GM18858 (cell line): ENCODE measurements around the gene RAB1A.
A peak's percentile ranks its signal among the peaks of the same experiment; 100 is the strongest.

ENCODE experiments used
- ATAC-seq: cut with Tn5 transposase; IDR thresholded peaks from one replicate; pipeline ENCODE4 v1.9.1; 2021; ENCODE audit not compliant: unreplicated experiment

RAB1A gene

DNA sequence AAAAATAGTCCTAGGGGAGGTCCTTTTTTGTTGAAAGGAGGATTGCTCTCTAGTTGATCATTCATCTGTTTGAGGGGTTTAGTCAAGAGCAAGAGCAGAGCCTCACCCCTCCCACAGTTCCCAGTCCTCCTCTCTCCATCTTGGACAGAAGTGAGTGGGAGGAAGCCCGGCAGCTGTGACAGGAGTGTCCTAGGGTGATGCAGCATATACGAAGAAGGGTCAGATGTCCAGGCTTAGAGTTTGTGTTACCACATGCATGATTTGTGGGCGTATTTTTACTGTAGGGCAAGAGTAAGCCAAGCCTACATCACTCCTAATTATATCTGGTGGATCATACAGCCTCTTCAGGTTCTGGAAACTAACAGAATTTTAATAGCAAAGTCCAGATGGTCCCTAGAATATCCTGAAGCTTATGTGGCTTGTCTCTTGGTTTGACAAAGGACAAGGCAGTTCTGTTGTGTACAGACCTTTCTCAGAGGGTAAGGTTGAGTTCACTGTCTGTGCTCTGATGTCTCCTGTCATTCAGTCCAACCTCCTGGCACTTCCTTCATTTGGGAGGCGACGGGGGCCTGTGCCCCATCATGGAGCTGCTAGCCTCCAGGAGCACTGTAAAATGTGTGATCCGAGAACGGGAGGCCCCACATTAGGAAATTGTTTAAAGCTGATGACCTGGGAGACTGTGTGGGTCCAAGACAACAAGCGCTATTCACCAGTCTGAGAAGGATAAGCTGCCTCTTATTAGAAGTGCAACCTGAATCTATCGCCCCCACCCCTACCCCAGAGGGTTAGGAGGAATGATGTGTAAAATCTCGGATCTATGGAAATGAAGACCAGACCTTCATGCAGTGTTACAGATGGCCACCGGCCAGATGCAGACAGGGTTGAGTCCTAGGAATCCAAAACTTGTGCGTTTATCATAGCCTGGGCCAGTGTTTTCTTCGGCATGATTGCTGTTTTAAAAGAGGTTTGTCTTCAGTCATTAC is 66.8 kb downstream of the RAB1A start:
- ATAC-seq, result no peak

DNA sequence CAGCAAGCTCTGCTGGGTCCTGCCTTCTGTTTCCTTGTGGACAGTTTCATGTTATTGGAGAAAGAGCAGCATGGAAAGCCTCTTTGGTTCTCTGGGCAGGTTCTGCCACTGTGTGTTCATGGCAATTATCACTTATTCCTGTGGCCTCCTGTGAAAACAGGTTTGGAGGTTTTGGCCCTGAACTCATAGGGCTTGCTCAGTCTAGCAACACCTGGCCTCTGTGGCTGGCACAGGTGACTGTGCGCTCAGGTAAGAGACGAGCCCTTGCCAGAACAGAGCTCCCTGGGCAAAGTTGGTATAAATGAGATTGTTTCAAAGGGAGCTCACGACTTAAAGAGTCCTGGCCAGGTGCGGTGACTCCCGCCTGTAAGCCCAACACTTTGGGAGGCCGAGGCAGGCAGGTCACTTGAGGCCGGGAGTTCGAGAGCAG is 68.0 kb downstream of the RAB1A start:
- no peak for ATAC-seq

- ATAC-seq, result no peak
These were observed 68.6 kb downstream of the RAB1A start for GRCh38 chr2:65061146-65061909.

DNA sequence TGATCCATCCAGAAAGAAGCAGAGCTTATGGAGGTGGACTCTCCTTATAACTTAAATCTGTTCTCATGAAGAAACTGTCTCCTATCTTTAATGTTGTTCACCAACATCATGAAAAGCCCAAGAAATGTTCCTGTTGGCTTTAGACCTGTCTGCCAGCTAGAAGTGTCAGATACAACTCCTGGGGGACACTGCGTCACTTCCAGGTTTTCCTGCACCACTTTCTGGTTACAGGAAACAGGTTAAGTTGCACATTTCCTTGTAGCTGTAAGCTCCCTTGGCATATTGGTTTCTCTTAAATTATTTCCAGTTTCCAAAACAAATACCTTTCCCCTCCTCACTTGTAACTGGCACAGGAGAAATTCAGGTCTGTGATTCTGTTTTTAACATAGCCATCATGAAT is 70.8 kb downstream of the RAB1A start:
- no peak for ATAC-seq

- ATAC-seq, result peak; percentile 29
These were observed 72.4 kb downstream of the RAB1A start for GRCh38 chr2:65057391-65058052.

DNA sequence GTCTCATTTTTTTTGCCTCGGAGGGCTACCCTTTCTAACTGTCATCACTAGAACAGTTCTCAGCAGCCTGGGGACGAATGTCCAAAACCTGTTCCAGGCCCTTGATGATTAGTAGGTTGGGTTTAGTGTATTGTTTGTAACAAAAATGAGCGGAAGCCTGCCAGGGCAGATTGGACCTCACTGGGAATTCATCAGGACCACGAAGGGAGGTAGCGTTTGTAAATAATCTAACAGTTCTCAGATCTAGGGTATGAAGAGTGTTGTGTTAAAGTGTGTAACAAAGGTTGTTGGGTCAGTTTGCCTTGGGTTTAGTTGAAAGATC is 72.9 kb downstream of the RAB1A start:
- ATAC-seq, result no peak

DNA sequence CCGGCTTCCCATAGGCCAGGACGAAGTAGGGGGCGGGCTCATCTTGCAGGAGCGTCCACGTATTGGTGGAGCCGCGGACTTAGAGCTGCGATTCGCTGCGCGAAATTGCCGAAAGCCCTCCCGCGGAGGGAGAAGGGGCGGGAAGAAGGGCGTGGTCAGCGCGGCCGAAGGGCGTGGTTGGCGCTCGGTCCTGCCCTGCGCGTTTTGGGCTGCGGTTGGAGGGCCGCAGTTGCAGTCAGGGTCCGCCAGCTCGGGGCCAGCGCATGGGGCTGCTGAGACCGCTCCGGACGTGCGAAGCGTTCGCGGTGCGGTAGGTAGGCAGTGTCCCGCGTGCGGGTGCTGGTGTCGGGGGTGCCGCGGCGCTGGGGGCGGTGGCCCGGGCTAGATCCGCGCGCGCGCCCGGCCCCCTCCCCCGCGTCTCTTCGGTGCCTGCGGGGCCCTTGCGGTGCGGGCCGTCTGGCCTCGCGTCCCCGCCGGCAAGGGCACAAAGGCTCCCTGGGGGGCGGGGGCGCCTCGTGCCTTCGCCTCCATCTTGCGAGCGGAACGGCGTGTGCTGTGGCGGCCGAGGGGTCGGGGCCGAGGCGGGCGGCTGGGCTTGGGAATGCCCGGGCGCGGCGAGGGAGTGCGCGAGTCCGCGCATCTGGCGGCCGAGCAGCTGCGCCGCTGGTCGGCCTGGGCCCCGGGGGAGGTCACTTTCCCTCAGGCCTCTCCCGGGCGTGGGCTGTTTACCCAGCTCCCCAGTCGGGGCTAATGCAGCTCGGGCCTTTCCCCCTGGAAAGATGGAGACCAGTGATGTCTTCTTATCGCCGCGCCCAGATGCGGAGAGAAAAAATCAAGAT is 73.5 kb downstream of the RAB1A start, which contains the start of gene CEP68:
TSS of gene CEP68 (plus strand) at position 202 of the 839 bp plus-strand sequence. CDS start 13,029 bp downstream, outside the sequence.
- ATAC-seq, result peak; percentile 69

DNA sequence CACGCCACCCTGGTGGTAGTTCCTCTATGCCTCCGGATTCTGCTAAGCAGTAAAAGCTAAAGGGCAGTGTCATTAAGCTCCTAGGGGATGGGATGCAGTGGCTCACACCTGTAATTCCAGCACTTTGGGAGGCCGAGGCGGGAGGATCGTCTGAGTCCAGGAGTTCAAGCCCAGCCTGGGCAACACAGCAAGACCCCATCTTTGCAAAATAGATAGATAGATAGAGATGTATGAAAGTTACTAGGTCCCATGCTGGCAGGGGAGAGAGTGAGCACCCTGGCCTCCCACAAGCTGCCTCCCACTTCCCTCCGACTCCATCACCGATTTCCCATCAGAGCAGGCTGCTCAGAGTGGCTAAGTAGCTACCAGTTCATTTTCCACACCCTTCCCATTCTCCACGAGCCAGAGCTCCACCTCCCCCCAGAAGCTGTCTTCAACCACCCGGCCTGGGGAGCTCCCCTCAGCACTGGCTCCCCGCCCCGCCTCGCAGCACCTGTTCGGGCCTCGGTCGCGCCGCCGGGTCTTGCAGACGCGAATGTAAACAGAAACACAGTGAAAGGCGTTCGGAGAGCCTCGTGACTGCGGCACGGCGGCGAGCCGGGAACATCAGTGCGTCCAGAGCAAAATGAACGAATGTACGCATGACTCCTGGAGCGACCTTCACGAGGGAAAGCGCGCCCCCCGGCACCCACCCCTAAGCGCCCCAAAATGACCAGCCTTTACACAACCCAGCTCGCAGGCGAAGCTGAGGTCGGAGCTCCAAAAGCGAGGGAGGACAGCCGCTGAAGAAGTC is 74.3 kb downstream of the RAB1A start:
- ATAC-seq, result peak; percentile 8

DNA sequence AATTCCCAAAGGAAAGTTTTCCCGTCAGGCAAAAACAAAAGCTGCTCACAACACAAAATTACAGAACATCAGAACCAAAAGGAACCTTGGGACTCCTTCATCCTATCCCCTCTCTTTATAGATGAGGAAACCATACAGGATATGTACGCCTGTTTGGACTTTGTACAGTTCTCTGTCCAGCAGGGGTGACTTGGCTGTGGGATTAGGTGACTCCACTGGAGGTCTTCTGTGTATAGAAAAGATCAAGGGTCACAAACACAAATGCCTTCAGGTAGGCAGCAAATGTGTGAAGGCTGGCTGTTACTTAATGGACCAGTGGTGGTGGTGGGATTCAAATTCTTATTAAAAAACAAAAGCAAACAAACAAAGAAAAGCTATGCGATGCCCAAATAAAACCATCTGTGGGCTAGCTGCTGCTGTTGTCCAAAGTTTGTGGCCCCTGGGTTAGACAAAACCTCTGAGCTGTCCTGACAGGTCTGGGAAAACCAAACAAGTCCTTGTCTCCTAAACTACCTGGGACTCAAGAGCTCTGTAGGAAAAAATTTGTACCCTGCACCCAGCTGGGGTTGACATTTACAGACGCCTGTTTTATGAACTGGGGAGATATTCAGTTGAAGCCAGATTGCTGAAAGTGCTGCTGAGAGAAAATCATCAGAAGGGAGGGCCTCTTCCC is 75.0 kb downstream of the RAB1A start:
- no peak for ATAC-seq

- ATAC-seq, result peak; percentile 60
These were observed 76.7 kb downstream of the RAB1A start for GRCh38 chr2:65053199-65053598.

DNA sequence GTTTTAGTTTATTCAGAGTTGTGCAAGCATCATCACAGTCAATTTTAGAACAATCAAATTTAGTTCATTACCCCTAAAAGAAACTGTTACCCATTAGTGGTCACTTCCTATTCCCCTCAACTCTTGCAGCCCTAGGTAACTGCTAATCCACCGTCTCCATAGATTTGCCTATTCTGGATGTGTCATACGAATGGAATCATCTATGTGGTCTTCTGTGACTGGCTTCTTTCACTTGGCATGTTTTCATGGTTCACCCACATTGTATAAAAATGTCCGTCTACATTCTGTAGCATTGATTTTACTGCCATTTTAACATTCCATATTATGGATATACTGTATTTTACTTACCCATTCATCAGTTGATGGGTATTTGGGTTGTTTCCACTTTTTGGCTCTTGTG is 79.0 kb downstream of the RAB1A start:
- no peak for ATAC-seq

GRCh38 chr2:65049010-65049639 is 80.8 kb downstream of the RAB1A start:
- ATAC-seq, result no peak

DNA sequence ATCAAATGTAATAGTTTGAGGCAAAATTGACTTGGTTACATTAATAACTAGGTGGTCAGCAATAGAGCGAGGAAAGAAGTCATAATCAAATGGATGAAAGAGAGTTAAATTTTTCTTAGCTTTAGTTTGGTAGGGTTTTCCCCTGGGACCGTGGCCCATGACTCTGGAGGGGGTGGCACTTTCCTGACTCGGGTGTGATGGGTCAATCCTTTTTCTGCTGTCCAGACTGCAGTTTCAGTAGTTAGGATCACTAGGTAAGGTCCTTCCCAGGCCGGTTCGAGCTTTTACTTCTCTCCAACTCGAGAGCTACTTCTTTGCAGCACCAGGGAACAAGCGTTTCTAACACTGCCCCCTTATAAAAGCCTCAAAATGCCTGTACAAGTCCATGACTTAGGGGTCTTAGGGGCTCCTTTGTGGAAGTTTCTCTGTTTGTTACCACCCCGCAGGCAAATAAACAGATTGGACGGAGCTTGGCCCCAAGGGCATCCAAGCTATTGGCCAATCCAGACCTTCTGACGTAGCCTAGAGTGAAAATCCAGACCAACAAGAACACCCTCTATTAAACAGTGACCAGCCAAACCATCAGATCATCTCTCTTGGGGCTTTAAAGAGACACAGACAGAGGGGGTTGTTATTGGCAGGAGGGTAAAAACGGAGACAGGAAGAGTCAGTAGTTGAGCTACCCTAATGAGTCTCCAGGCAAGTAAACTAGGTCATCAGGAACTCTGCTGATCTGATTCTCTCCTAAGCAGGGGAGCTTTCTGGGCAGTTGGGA is 83.1 kb downstream of the RAB1A start:
- ATAC-seq, result no peak

GRCh38 chr2:65045651-65046050 is 84.3 kb downstream of the RAB1A start:
- no peak for ATAC-seq

GRCh38 chr2:65044097-65044735 is 85.7 kb downstream of the RAB1A start:
- ATAC-seq, result no peak

DNA sequence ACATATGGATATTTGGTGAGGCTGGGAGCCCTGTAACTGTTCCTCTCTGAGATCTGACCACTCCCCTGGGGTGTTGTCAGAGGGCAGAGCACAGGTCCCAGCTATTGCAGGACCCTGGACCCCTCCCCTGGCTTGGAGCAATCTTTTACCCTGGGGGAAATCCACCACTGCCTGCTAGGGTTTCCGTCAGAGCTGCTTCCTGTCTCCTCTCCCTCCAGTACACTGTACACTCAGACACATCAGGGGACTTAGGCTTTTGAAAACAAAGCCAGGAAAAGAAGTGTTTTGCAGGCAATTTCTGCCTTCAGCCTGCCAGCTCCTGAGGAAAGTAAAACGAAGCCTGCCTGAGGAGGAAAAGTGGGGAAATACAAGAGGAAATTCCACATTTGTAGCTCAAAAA is 86.9 kb downstream of the RAB1A start:
- no peak for ATAC-seq
